ENCODE results near the gene WWOX. TPM values are rescaled to one million over a fixed set of nuclear protein-coding genes. Genes with fewer than 3 reads are reported as not detected.

The WWOX gene
- total and polyA plus RNA-seq, 2 of the 8 experiments (the other 6 are each of a cell fraction or from before 2014, with no cell fraction given), result 5.4 to 16.7 TPM

GRCh38 chr16:78147911-78148401, 48.5 kb downstream of the WWOX start:
- no peak overlapping the region for H3K27ac ChIP-seq (ENCODE audit: low read depth, low read length)
- no peak overlapping the region for H3K4me2 ChIP-seq (ENCODE audit: insufficient read depth in 1 of 2, low read depth in 2 of 2, low read length in 2 of 2)
- no peaks in the 10 kb centered on the region for H3K79me2 ChIP-seq (ENCODE audit: control insufficient read depth in 1 of 2, insufficient read depth in 2 of 2, low read length in 2 of 2)
- no peak overlapping the region for H2BK15ac ChIP-seq (ENCODE audit: low read length)
- no peaks in the 10 kb centered on the region for H3K27me3 ChIP-seq (replicated peaks in 1 of 4; ENCODE audit: control insufficient read depth in 3 of 4, extremely low read depth in 1 of 4, insufficient read depth in 3 of 4, low read length in 3 of 4)
- H3K4ac ChIP-seq (replicated peaks; ENCODE audit: insufficient read length, low read depth, low read length), result no peak overlapping the region
- no peak overlapping the region for H3K9ac ChIP-seq (replicated peaks in 1 of 4; ENCODE audit: extremely low read depth in 1 of 4, low read depth in 3 of 4, low read length in 3 of 4)
- H3K23ac ChIP-seq (ENCODE audit: insufficient read length), result no peak overlapping the region
- H2AK5ac ChIP-seq (ENCODE audit: low read depth, low read length), result no peak overlapping the region
- H4K91ac ChIP-seq (replicated peaks; ENCODE audit: insufficient read length, low read length), result no peak overlapping the region
- no peak overlapping the region for H3K18ac ChIP-seq (ENCODE audit: extremely low read depth, low read length)
- no peak overlapping the region for H2BK120ac ChIP-seq (replicated peaks; ENCODE audit: low read depth, low read length)
- no peaks in the 10 kb centered on the region for H3K23me2 ChIP-seq (ENCODE audit: low read depth, low read length)
- FAIRE-seq, result no peak
- H3K79me1 ChIP-seq (ENCODE audit: low read depth, low read length), result no peaks in the 10 kb centered on the region
- ChIA-PET CTCF (ENCODE audit: partially characterized antibody) (interaction anchor here (0.6 to 0.7 kb wide), 2 partner anchors 14 to 54 kb away, joined by 3 to 4 read pairs; no protein-coding TSS in a partner anchor), POLR2A (ENCODE audit: partially characterized antibody) (no interaction called here)
- H3K4me3 ChIP-seq (ENCODE audit: extremely low read depth in 1 of 4, insufficient read depth in 2 of 4, low read depth in 3 of 4, low read length in 4 of 4), result no peak overlapping the region
- no peak overlapping the region for H2BK20ac ChIP-seq (ENCODE audit: low read length)
- no peak for TF ChIP-seq SP1 (IDR thresholded peaks at IDR 0.05; ENCODE audit: low read depth, low read length)
- TF ChIP-seq RAD21 (IDR thresholded peaks at IDR 0.05 in 1 of 2, conservative IDR thresholded peaks at IDR 0.05 in 1 of 2; ENCODE audit: low read depth in 2 of 2, low read length in 2 of 2), result no peak
- no peak for TF ChIP-seq TEAD4 (IDR thresholded peaks at IDR 0.05; ENCODE audit: low read depth, low read length)
- no peak for TF ChIP-seq KDM4A (IDR thresholded peaks at IDR 0.05; ENCODE audit: low read depth, low read length, severe bottlenecking)
- no peak for TF ChIP-seq ZNF274 (IDR thresholded peaks at IDR 0.05; ENCODE audit: borderline replicate concordance, extremely low read depth, low read length)
- TF ChIP-seq SIRT6 (IDR thresholded peaks at IDR 0.05; ENCODE audit: low read length), result no peak
- TF ChIP-seq BRCA1 (IDR thresholded peaks at IDR 0.05; ENCODE audit: low read depth, low read length), result no peak
- TF ChIP-seq, protein P1, sequence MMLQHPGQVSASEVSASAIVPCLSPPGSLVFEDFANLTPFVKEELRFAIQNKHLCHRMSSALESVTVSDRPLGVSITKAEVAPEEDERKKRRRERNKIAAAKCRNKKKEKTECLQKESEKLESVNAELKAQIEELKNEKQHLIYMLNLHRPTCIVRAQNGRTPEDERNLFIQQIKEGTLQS (IDR thresholded peaks at IDR 0.05; ENCODE audit: insufficient read depth, low read depth, low read length), result no peak
- no peak for TF ChIP-seq BACH1 (IDR thresholded peaks at IDR 0.05; ENCODE audit: low read length)
- no peak for TF ChIP-seq YY1 (IDR thresholded peaks at IDR 0.05; ENCODE audit: low read depth, low read length)
- no peak for TF ChIP-seq RXRA (IDR thresholded peaks at IDR 0.05; ENCODE audit: insufficient read depth, low read depth, low read length)
- H4K5ac ChIP-seq (ENCODE audit: insufficient read length, low read depth, low read length), result no peak overlapping the region
- no peak overlapping the region for H3K56ac ChIP-seq (replicated peaks; ENCODE audit: insufficient read length, low read depth, low read length)
- H2BK12ac ChIP-seq (ENCODE audit: low read depth, low read length), result no peak overlapping the region
- H4K20me1 ChIP-seq (replicated peaks in 1 of 2; ENCODE audit: control insufficient read depth in 1 of 2, insufficient read depth in 2 of 2, low read length in 2 of 2), result no peaks in the 10 kb centered on the region
- H3K14ac ChIP-seq (ENCODE audit: insufficient read length), result no peak overlapping the region
- H3K4me1 ChIP-seq (replicated peaks in 1 of 4; ENCODE audit: control insufficient read depth in 3 of 4, insufficient read depth in 4 of 4, low read length in 3 of 4), result no peaks in the 10 kb centered on the region
- no peak for DNase-seq (ENCODE audit: low read depth in 1 of 2, low spot score in 2 of 2)
- 88% methylated on average over 10 of the region's 10 CpGs; no CpG with 5 or more reads in 1 of the 2 experiments for WGBS, 2 experiments (ENCODE audit: extremely low coverage in 1 of 2, insufficient coverage in 1 of 2, insufficient read length in 1 of 2, insufficient replicate concordance in 2 of 2, low coverage in 1 of 2, low lambda C conversion rate in 2 of 2, missing lambda C conversion rate in 1 of 2)
- no peaks in the 10 kb centered on the region; a peak in 1 of 4 replicates for H3K9me3 ChIP-seq (ENCODE audit: insufficient read depth in 2 of 2, low read depth in 1 of 2, low read length in 1 of 2)
- no peak overlapping the region for H4K8ac ChIP-seq (ENCODE audit: extremely low read depth, insufficient read depth, low read length)
- no peaks in the 10 kb centered on the region for H3K36me3 ChIP-seq (ENCODE audit: control insufficient read depth in 2 of 4, insufficient read depth in 4 of 4, low read length in 3 of 4)
- H2BK5ac ChIP-seq (ENCODE audit: low read depth, low read length), result no peak overlapping the region
- no peak overlapping the region for H2AFZ ChIP-seq (ENCODE audit: low read length)

All from H1 (cell line).